ENCODE results near the gene MAPKAPK3.

MAPKAPK3 gene

GRCh38 chr3:50623840-50624474 lies 7.0 kb downstream of the MAPKAPK3 start:
- no peak for TF ChIP-seq CTCF (IDR thresholded peaks at IDR 0.05; ENCODE audit: borderline replicate concordance, insufficient read depth, low read depth, low read length)
- no peak overlapping the region for H3K4me3 ChIP-seq (ENCODE audit: low read depth, low read length)

GRCh38 chr3:50624634-50625033 lies 7.7 kb downstream of the MAPKAPK3 start:
- H3K4me3 ChIP-seq (ENCODE audit: low read depth, low read length), result no peak overlapping the region

GRCh38 chr3:50625231-50626182 lies 8.6 kb downstream of the MAPKAPK3 start:
- H3K4me3 ChIP-seq (ENCODE audit: low read depth, low read length), result no peak overlapping the region
- no peak for TF ChIP-seq CTCF (IDR thresholded peaks at IDR 0.05; ENCODE audit: borderline replicate concordance, insufficient read depth, low read depth, low read length)

More at GRCh38 chr3:50624634-50625033, 7.7 kb downstream of the MAPKAPK3 start:
- no peak for TF ChIP-seq CTCF (IDR thresholded peaks at IDR 0.05; ENCODE audit: borderline replicate concordance, insufficient read depth, low read depth, low read length)

- H3K4me3 ChIP-seq (ENCODE audit: low read depth, low read length), result no peak overlapping the region
- TF ChIP-seq CTCF (IDR thresholded peaks at IDR 0.05; ENCODE audit: borderline replicate concordance, insufficient read depth, low read depth, low read length), result no peak
These were observed 9.4 kb downstream of the MAPKAPK3 start for GRCh38 chr3:50626401-50626800.

GRCh38 chr3:50627407-50628051 lies 10.6 kb downstream of the MAPKAPK3 start:
- TF ChIP-seq CTCF (IDR thresholded peaks at IDR 0.05; ENCODE audit: borderline replicate concordance, insufficient read depth, low read depth, low read length), result peak; percentile 38; the same call in 1 of the 2 replicates
- H3K4me3 ChIP-seq (ENCODE audit: low read depth, low read length), result no peak overlapping the region

- no peak overlapping the region for H3K4me3 ChIP-seq (ENCODE audit: low read depth, low read length)
- no peak for TF ChIP-seq CTCF (IDR thresholded peaks at IDR 0.05; ENCODE audit: borderline replicate concordance, insufficient read depth, low read depth, low read length)
These were observed 11.7 kb downstream of the MAPKAPK3 start for GRCh38 chr3:50628601-50629000.
